Regular cardiac myocyte (primary cell): ENCODE results near the gene FOS. TPM values are rescaled to one million over a fixed set of nuclear protein-coding genes. Genes with fewer than 3 reads are reported as not detected.

ENCODE experiments used
- total RNA-seq: library from RNA; depleted of rRNA; stranded (reverse); fragments of >200 nt; gene quantifications from 2 replicates; pipeline ENCODE4 v1.2.3, GENCODE V29; 2014

Gene FOS
- total RNA-seq, result 14.8 and 32.1 TPM in 2 replicates

GRCh38 chr14:75278422-75279152 is at the start of gene FOS:
Gene FOS, plus strand, starts transcription at chr14:75278828. Its CDS starts 155 bp downstream, at chr14:75278983.

Other genes with a start within 250 kb of the FOS start
- gene MLH3, start 227.4 kb upstream of the FOS start, total RNA-seq, result 25.9 and 39.2 TPM in 2 replicates
- gene ACYP1, start 214.8 kb upstream of the FOS start, total RNA-seq, result 6.8 and 11.9 TPM in 2 replicates
- gene ZC2HC1C, start 209.2 kb upstream of the FOS start, total RNA-seq, result 0.85 and 0.96 TPM in 2 replicates
- 42.9 and 62.6 TPM in 2 replicates for gene NEK9, start 151.8 kb upstream of the FOS start, total RNA-seq
- 224 and 366 TPM in 2 replicates for gene TMED10, start 102.2 kb upstream of the FOS start, total RNA-seq
- 14.8 and 29.3 TPM in 2 replicates for gene JDP2, start 149.2 kb downstream of the FOS start, total RNA-seq
- 1.2 TPM in 1 of 2 replicates, not detected in the other for gene BATF, start 243.6 kb downstream of the FOS start, total RNA-seq